ENCODE results near the gene STRN.
"Not testable (repeated sequence)": the region's sequence is repeated elsewhere in the genome, so short reads cannot be mapped to it uniquely, and the experiment has no call there.

The STRN gene

DNA sequence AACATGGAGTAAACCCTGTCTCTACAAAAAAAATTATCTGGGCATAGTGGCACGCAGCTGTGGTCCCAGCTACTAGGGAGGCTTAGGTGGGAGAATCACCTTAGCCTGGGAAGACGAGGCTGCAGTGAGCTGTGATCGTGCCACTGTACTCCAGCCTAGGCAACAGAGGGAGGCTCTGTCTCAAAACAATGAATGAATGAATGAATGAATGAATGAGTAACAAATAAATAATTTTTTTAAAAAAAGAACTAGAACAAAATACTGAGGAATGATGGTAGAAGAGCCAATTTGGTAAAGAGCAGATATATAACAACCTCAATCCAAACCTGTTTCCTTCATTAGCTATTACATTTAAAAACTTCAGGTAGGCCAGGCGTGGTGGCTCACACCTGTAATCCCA, 60.1 kb downstream of the STRN start:
- no peak for DNase-seq (ENCODE audit: low spot score)

DNA sequence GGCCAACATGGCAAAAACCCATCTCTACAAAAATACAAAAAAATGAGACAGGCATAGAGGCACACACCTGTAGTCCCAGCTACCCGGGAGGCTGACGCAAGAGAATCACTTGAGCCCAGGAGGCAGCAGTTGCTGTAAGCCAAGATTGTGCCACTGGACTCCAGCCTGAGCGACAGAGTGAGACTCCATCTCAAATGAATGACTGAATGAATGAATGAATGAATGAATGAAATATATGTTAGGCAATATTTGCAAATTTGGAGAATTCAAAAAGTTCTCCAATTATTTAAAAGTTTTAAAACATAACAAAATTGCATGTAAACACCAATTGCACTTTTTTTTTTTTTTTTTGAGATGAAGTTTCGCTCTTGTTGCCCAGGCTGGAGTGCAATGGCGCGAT, 61.7 kb downstream of the STRN start:
- DNase-seq (ENCODE audit: low spot score) = no peak

GRCh38 chr2:36902385-36903120, 63.8 kb downstream of the STRN start:
- no peak for DNase-seq (ENCODE audit: low spot score)

- no peak for DNase-seq (ENCODE audit: low spot score)
Measured at GRCh38 chr2:36892805-36893204, 73.5 kb downstream of the STRN start.

- no peak for DNase-seq (ENCODE audit: low spot score)
Measured at GRCh38 chr2:36889795-36890194, 76.5 kb downstream of the STRN start.

- not testable (repeated sequence) for DNase-seq (ENCODE audit: low spot score)
Measured at GRCh38 chr2:36887095-36887494, 79.2 kb downstream of the STRN start.

GRCh38 chr2:36886664-36887063, 79.7 kb downstream of the STRN start:
- no peak for DNase-seq (ENCODE audit: low spot score)

DNA sequence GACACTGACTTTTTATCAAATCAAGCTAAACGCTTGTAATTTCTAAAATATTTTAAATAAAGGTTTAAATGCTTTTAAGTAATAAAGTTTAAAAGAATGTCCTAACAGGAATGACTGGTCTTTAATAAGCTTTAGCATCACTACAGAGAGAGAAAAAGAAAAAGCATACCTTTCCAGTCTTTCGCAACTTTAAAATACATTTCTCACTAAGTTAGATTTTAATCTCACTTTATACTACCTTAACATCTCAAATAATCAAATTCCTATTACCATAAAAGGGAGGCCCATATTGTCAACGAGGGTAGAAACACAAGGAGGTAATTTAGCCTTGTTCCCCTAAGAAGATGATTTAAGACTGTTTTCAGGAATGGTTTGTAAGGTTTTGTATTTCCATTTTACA, 80.7 kb downstream of the STRN start:
- DNase-seq (ENCODE audit: low spot score) = no peak

GRCh38 chr2:36882532-36882931, 83.8 kb downstream of the STRN start:
- DNase-seq (ENCODE audit: low spot score) = no peak

DNA sequence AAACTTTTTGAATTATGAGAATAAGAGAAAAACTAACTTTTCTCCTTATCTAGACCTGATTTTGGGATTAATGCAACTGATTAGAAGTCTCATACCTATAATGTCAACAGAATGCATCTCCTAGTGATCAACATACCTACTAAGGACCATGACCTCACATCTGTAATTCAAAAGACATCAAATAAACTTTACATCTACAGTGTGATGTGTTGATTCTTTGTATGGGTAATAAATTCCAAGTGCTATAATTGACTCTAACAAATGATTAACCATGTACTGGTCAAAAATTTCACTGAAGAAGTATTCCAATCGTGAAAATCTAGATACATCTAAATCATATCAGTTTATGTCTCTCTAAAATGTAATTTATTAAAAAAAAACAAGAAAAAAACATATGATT, 84.5 kb downstream of the STRN start:
- no peak for DNase-seq (ENCODE audit: low spot score)

DNA sequence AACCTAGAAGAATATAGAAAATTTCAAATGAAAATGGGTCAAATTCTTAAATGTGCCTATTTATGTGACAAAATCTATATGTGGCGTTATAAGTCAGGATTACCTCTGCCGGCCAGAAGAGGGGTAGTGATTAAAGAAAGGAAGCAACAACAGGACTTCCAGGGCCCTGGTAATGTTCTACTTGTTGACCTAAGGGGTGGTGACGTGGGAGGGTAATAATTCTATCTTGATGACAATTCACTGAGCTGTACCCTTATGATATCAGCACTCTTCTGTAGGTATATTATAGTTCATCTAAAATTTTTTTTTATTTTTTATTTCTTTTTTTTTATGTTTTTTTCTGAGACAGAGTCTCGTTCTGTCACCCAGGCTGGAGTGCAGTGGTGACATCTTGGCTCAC, 87.9 kb downstream of the STRN start:
- DNase-seq (ENCODE audit: low spot score) = no peak

DNA sequence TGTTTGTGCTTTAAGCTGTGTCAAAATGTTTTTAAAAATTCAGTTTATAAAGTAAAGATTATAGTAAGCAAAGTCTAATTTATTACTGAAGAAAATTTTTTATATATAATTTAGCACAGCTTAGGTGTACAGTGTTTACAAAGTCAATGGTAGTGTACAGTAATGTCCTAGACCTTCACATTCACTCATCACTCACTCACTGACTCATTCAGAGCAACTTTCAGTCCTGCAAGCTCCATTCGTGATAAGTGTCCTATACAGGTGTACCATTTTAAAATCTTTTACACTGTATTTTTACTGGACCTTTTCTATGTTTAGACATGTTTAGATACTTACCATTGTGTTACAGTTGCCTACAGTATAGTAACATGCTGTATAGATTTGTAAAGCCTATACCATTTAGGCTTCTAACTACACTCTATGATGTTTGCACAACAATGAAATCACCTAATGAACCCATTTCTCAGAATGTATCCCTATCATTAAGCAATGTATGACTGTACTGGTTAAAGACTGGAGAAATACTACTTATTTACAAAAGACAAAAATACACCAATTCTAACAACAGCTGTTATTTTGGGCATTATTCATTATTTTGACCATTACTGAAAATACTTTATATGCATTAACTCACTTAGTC, 95.1 kb downstream of the STRN start:
- DNase-seq (ENCODE audit: low spot score) = no peak

DNA sequence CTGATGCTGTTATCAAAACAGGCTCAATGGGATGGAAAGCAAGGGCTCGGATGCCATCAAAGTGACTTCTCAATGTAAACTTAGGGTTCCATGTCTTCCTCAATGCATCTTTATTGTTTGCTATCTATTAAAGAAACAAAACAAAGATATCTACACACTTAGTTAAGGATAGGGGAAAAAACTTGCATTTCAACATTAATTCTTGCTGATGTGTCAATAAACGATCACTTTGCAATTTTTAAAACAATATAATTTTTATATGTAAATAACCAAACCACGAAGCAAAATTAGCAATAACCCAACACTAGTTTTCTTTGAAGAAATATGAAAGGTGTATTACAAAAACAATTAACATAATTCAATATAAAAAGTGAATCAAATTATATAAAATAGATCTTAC, 96.7 kb downstream of the STRN start:
- no peak for DNase-seq (ENCODE audit: low spot score)

- DNase-seq (ENCODE audit: low spot score) = no peak
Measured at GRCh38 chr2:36861896-36862295, 104.4 kb downstream of the STRN start.

GRCh38 chr2:36859366-36859792, 107.0 kb downstream of the STRN start:
- DNase-seq (ENCODE audit: low spot score) = no peak

DNA sequence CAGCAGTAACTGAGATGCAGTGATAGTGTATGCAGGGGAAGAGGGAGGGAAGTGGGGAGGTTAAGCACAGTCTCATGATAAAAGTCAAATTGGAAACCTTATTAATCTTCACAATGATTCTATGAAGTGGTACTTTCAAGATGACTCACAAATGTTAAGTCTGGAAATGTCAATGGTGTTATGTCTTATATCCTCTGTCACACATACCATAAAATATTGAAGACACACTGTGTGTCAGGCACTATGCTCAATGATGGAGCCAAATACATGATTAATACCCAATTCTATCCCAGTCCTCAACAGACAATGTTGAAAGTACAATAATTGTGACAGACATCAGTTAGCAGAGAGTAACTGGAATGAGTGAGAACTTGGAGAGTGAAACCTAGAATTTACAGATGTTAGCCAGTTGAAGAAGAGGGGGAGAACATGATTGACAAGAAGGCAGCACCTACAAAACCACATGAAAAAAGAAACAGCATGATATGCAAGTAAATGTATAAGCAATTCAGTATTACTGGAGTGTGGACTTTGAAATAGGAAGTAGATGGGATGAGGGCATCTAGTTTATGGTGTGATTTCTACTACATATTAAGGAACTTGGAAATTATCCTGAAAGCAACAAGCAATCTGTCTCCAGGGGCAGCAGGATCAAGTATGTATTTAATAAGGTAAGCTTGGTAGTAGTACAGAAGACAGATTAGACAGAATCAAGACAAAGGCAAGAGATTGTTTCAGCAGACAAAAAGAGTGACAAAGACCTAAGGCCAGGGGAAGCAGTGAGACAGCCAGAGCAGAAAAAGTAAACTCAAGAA, 107.6 kb downstream of the STRN start:
- DNase-seq (ENCODE audit: low spot score) = no peak

DNA sequence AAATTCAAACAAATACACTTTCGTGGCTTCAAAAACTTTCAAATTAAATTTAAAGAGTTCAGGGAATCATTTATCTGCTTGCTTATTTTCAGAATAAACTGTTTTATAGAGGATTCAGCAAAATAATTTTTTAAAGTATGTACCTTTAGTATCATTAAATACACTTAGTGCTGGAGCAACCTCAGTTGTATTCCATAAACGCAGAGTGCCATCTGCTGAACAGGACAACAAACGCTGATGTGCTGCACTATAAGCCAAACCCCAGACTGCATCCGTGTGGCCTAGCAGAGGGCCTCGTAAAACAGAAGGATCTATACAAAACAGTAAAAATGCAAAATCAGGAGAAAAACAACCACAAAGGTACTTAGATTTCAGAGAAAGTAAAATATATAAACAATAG, 108.6 kb downstream of the STRN start:
- no peak for DNase-seq (ENCODE audit: low spot score)

DNA sequence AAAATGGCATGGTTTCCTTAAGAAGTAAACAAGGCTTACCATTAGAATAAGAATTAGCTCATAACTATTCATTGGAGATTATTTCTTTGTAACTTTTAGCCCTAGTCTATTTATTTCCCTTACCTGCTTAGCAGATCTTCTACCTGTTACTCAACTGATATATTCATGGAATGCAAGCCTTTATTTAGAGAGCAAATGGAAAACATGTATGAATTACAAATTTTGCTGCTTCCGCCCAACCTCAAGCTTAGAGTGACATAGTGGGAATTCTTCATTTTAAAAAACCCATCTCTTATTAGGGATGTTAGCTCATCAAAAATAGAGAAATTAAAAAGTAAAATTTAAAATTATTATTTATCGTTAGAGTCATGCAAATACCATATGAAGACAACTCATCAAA, 110.9 kb downstream of the STRN start:
- no peak for DNase-seq (ENCODE audit: low spot score)

GRCh38 chr2:36854241-36854640, 112.1 kb downstream of the STRN start:
- DNase-seq (ENCODE audit: low spot score) = no peak

DNA sequence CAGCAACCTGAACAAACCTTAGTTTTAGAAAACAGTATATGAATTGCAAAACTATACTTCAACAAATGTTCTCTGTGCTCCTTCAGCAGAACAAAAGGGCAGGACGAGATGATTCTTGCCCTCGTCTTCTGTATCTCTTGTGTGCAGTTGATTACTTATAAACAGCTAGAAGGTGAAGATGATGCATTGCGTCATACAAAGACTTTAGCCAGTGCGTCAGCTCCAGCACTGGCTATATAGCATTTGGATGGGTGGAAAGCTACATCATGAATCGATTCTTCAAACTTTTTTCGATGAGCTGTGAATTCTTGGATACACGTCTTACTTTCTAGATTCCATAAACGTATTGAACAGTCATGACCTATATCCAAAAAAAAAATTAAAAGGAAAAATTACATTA, 117.1 kb downstream of the STRN start:
- DNase-seq (ENCODE audit: low spot score) = no peak

- DNase-seq (ENCODE audit: low spot score) = no peak
Measured at GRCh38 chr2:36843838-36844237, 122.5 kb downstream of the STRN start.

DNA sequence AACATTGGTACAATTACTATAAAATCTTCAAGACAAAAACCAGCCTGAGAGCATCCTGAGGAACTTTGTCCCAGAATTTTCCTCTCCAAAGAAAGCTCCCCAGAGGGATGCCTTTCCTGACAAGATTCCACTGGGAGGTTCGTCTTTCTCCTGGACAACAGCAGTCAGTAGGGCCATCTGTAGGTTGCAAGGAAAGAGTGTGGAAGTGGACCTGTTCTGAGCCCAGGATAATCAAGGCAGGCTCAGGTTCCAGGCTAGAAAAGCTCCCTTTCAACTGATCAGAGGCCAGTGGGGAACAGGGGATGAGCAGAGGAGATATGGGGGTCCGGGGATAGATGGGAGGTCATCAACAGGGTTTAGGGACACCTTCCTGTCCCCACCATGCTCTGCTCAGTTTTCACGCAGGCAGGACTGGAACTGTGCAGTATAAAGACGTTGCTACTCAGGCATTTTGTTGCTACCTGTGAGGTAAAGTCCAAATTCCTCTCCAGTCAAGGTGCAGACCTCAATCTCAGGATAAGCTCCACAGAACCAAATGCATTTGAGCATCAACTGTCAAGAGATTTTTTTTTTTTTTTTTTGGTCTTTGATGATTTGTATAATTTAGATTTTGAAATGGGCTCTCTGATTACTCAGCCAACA, 126.2 kb downstream of the STRN start:
- no peak for DNase-seq (ENCODE audit: low spot score)
